ENCODE data around the gene KCNAB1.

The KCNAB1 gene

GRCh38 chr3:156176629-156177210 lies 56.3 kb downstream of the KCNAB1 start:
- TF ChIP-seq POLR2AphosphoS5 (IDR thresholded peaks at IDR 0.05; ENCODE audit: low read depth, low read length): no peak
- TF ChIP-seq SIN3A (IDR thresholded peaks at IDR 0.05; ENCODE audit: borderline replicate concordance, insufficient read depth, low read length): no peak
- no peak for TF ChIP-seq TAF1 (IDR thresholded peaks at IDR 0.05; ENCODE audit: borderline replicate concordance, insufficient read depth, low read length)
- TF ChIP-seq REST (IDR thresholded peaks at IDR 0.05; ENCODE audit: insufficient read depth in 1 of 2, low read depth in 2 of 2, low read length in 2 of 2): no peak
- TF ChIP-seq FOXP2 (optimal IDR thresholded peaks at IDR 0.05; ENCODE audit: borderline replicate concordance, extremely low read depth, extremely low read length, insufficient read depth): no peak

- TF ChIP-seq SIN3A (IDR thresholded peaks at IDR 0.05; ENCODE audit: borderline replicate concordance, insufficient read depth, low read length) (no peak), POLR2AphosphoS5 (IDR thresholded peaks at IDR 0.05; ENCODE audit: low read depth, low read length) (no peak), FOXP2 (optimal IDR thresholded peaks at IDR 0.05; ENCODE audit: borderline replicate concordance, extremely low read depth, extremely low read length, insufficient read depth) (no peak), REST (IDR thresholded peaks at IDR 0.05; ENCODE audit: insufficient read depth in 1 of 2, low read depth in 2 of 2, low read length in 2 of 2) (no peak), TAF1 (IDR thresholded peaks at IDR 0.05; ENCODE audit: borderline replicate concordance, insufficient read depth, low read length) (no peak)
Measured at GRCh38 chr3:156180077-156180476, 59.7 kb downstream of the KCNAB1 start.

- no peak for TF ChIP-seq REST (IDR thresholded peaks at IDR 0.05; ENCODE audit: insufficient read depth in 1 of 2, low read depth in 2 of 2, low read length in 2 of 2)
- TF ChIP-seq FOXP2 (optimal IDR thresholded peaks at IDR 0.05; ENCODE audit: borderline replicate concordance, extremely low read depth, extremely low read length, insufficient read depth): no peak
- TF ChIP-seq SIN3A (IDR thresholded peaks at IDR 0.05; ENCODE audit: borderline replicate concordance, insufficient read depth, low read length): no peak
- no peak for TF ChIP-seq POLR2AphosphoS5 (IDR thresholded peaks at IDR 0.05; ENCODE audit: low read depth, low read length)
- TF ChIP-seq TAF1 (IDR thresholded peaks at IDR 0.05; ENCODE audit: borderline replicate concordance, insufficient read depth, low read length): no peak
Measured at GRCh38 chr3:156181509-156181908, 61.1 kb downstream of the KCNAB1 start.

- no peak for TF ChIP-seq REST (IDR thresholded peaks at IDR 0.05; ENCODE audit: insufficient read depth in 1 of 2, low read depth in 2 of 2, low read length in 2 of 2)
- no peak for TF ChIP-seq SIN3A (IDR thresholded peaks at IDR 0.05; ENCODE audit: borderline replicate concordance, insufficient read depth, low read length)
- no peak for TF ChIP-seq POLR2AphosphoS5 (IDR thresholded peaks at IDR 0.05; ENCODE audit: low read depth, low read length)
- TF ChIP-seq TAF1 (IDR thresholded peaks at IDR 0.05; ENCODE audit: borderline replicate concordance, insufficient read depth, low read length): no peak
- TF ChIP-seq FOXP2 (optimal IDR thresholded peaks at IDR 0.05; ENCODE audit: borderline replicate concordance, extremely low read depth, extremely low read length, insufficient read depth): no peak
Measured at GRCh38 chr3:156183396-156183795, 63.0 kb downstream of the KCNAB1 start.

Data from PFSK-1 (cell line).